ENCODE results near the gene ENPP1.

The ENPP1 gene

GRCh38 chr6:131861381-131861780 is 53.6 kb downstream of the ENPP1 start:
- no peak for TF ChIP-seq CTCF (IDR thresholded peaks at IDR 0.05; ENCODE audit: unreplicated experiment in 3 of 3)
- H3K9me3 Mint-ChIP-seq: no peaks in the 10 kb centered on the region
- peak overlapping the region in 2 of 3 experiments; percentile 28 to 55 for H3K27ac Mint-ChIP-seq
- H3K4me3 Mint-ChIP-seq: no peak overlapping the region
- H3K4me1 Mint-ChIP-seq: peaks cover 34% of the 10 kb centered on the region
- H3K27me3 Mint-ChIP-seq (ENCODE audit: low read depth): no peaks in the 10 kb centered on the region
- H3K36me3 Mint-ChIP-seq (ENCODE audit: low read depth): peaks cover 9% of the 10 kb centered on the region

GRCh38 chr6:131862476-131862875 is 54.7 kb downstream of the ENPP1 start:
- peaks cover 9% of the 10 kb centered on the region for H3K36me3 Mint-ChIP-seq (ENCODE audit: low read depth)
- H3K4me3 Mint-ChIP-seq: no peak overlapping the region
- peaks cover 38% of the 10 kb centered on the region for H3K4me1 Mint-ChIP-seq
- no peak for TF ChIP-seq CTCF (IDR thresholded peaks at IDR 0.05; ENCODE audit: unreplicated experiment in 3 of 3)
- H3K27me3 Mint-ChIP-seq (ENCODE audit: low read depth): no peaks in the 10 kb centered on the region
- H3K9me3 Mint-ChIP-seq: no peaks in the 10 kb centered on the region
- peak overlapping the region; percentile 39 to 56 (median 55) for H3K27ac Mint-ChIP-seq

- Mint-ChIP-seq H3K4me1 (peaks cover 18% of the 10 kb centered on the region), H3K36me3 (ENCODE audit: low read depth) (peaks cover 5% of the 10 kb centered on the region), H3K9me3 (no peaks in the 10 kb centered on the region)
Measured at GRCh38 chr6:131867744-131868143, 59.9 kb downstream of the ENPP1 start.

GRCh38 chr6:131868836-131869235 is 61.0 kb downstream of the ENPP1 start:
- no peaks in the 10 kb centered on the region for H3K9me3 Mint-ChIP-seq

More at GRCh38 chr6:131867744-131868143, 59.9 kb downstream of the ENPP1 start:
- no peak overlapping the region for H3K4me3 Mint-ChIP-seq
- TF ChIP-seq CTCF (IDR thresholded peaks at IDR 0.05; ENCODE audit: unreplicated experiment in 3 of 3): no peak
- H3K27me3 Mint-ChIP-seq (ENCODE audit: low read depth): no peaks in the 10 kb centered on the region
- no peak overlapping the region for H3K27ac Mint-ChIP-seq

GRCh38 chr6:131875647-131876046 is 67.8 kb downstream of the ENPP1 start:
- Mint-ChIP-seq H3K27ac (no peak overlapping the region), H3K9me3 (no peaks in the 10 kb centered on the region), H3K36me3 (ENCODE audit: low read depth) (peaks cover 5% of the 10 kb centered on the region), H3K4me3 (no peak overlapping the region), H3K4me1 (no peaks in the 10 kb centered on the region), H3K27me3 (ENCODE audit: low read depth) (no peaks in the 10 kb centered on the region)
- no peak for TF ChIP-seq CTCF (IDR thresholded peaks at IDR 0.05; ENCODE audit: unreplicated experiment in 3 of 3)

More at GRCh38 chr6:131868836-131869235, 61.0 kb downstream of the ENPP1 start:
- Mint-ChIP-seq H3K4me1 (peaks cover 12% of the 10 kb centered on the region), H3K4me3 (no peak overlapping the region), H3K27me3 (ENCODE audit: low read depth) (no peaks in the 10 kb centered on the region), H3K27ac (no peak overlapping the region), H3K36me3 (ENCODE audit: low read depth) (peaks cover 2% of the 10 kb centered on the region)
- no peak for TF ChIP-seq CTCF (IDR thresholded peaks at IDR 0.05; ENCODE audit: unreplicated experiment in 3 of 3)

GRCh38 chr6:131876545-131876944 is 68.7 kb downstream of the ENPP1 start:
- H3K4me3 Mint-ChIP-seq: no peak overlapping the region
- H3K27me3 Mint-ChIP-seq (ENCODE audit: low read depth): no peaks in the 10 kb centered on the region
- no peaks in the 10 kb centered on the region for H3K9me3 Mint-ChIP-seq
- peaks cover 5% of the 10 kb centered on the region for H3K36me3 Mint-ChIP-seq (ENCODE audit: low read depth)
- H3K27ac Mint-ChIP-seq: no peak overlapping the region
- H3K4me1 Mint-ChIP-seq: no peaks in the 10 kb centered on the region
- TF ChIP-seq CTCF (IDR thresholded peaks at IDR 0.05; ENCODE audit: unreplicated experiment in 3 of 3): no peak
